Mesenchymal stem cell (in vitro differentiated cells and primary cell): Measurements from ENCODE around the gene PRIM2.
A peak's percentile ranks its signal among the peaks of the same experiment; 100 is the strongest.
"Not testable (repeated sequence)": the region's sequence is repeated elsewhere in the genome, so short reads cannot be mapped to it uniquely, and the experiment has no call there.

Experiments
- DNase-seq: peaks from one replicate; pipeline ENCODE4 v3.0.0-alpha.2; 2013
- H2AFZ ChIP-seq: one replicate; pipeline ENCODE4 v1.6.1; 2013; ENCODE audit warnings: low read depth, mild to moderate bottlenecking, control low read depth, inconsistent platforms, low read length, moderate library complexity
- H2AK5ac ChIP-seq: 2 replicates; pipeline ENCODE4 v1.6.1; 2013; ENCODE audit warnings: low read length, moderate library complexity, mild to moderate bottlenecking, inconsistent platforms; ENCODE audit not compliant: severe bottlenecking
- H2BK120ac ChIP-seq: one replicate; pipeline ENCODE4 v1.6.1; 2013; ENCODE audit warnings: low read depth, mild to moderate bottlenecking, inconsistent platforms, low read length, moderate library complexity
- H2BK12ac ChIP-seq, 2 experiments: one replicate each; pipeline ENCODE4 v1.6.1; 2013; ENCODE audit warnings: inconsistent platforms in 2 of 2, low read length in 2 of 2, mild to moderate bottlenecking in 2 of 2, moderate library complexity in 2 of 2, control low read depth in 1 of 2
- H2BK15ac ChIP-seq: one replicate; pipeline ENCODE4 v1.6.1; 2013; ENCODE audit warnings: mild to moderate bottlenecking, low read depth, inconsistent platforms; ENCODE audit not compliant: poor library complexity, severe bottlenecking
- H2BK5ac ChIP-seq: 2 replicates; pipeline ENCODE4 v1.6.1; 2013; ENCODE audit warnings: low read depth, mild to moderate bottlenecking, low read length, control low read depth, inconsistent platforms; ENCODE audit not compliant: poor library complexity, severe bottlenecking
- H3K14ac ChIP-seq, 2 experiments: one replicate each; pipeline ENCODE4 v1.6.1; 2013; ENCODE audit warnings: inconsistent platforms in 2 of 2, low read length in 2 of 2, control low read depth in 1 of 2, mild to moderate bottlenecking in 1 of 2, moderate library complexity in 1 of 2
- H3K18ac ChIP-seq, 2 experiments: one replicate each; pipeline ENCODE4 v1.6.1; 2013; ENCODE audit warnings: inconsistent platforms in 2 of 2, low read length in 2 of 2, control low read depth in 1 of 2, low read depth in 1 of 2, mild to moderate bottlenecking in 1 of 2
- H3K23ac ChIP-seq, 2 experiments: one replicate each; pipeline ENCODE4 v1.6.1; 2013; ENCODE audit warnings: inconsistent platforms in 2 of 2, low read length in 2 of 2, mild to moderate bottlenecking in 2 of 2, moderate library complexity in 2 of 2, control low read depth in 1 of 2
- H3K27ac ChIP-seq: 2 replicates; pipeline ENCODE4 v1.5.1; 2013; ENCODE audit warnings: mild to moderate bottlenecking, moderate library complexity, low read length, control low read depth, inconsistent platforms; ENCODE audit not compliant: poor library complexity, severe bottlenecking
- H3K27me3 ChIP-seq, 2 experiments: 2 replicates each; pipeline versions ENCODE4 v1.6.1 to v1.7.0; 2013; ENCODE audit warnings: low read length in 2 of 2, mild to moderate bottlenecking in 2 of 2, moderate library complexity in 2 of 2, control low read depth in 1 of 2, inconsistent platforms in 1 of 2; ENCODE audit not compliant: control insufficient read depth in 1 of 2, insufficient read depth in 1 of 2
- H3K36me3 ChIP-seq, 2 experiments: 2 replicates each; pipeline versions ENCODE4 v1.6.1 to v1.7.0; 2013; ENCODE audit warnings: low read length in 2 of 2, control low read depth in 1 of 2, inconsistent platforms in 1 of 2, low read depth in 1 of 2, mild to moderate bottlenecking in 1 of 2; ENCODE audit not compliant: insufficient read depth in 2 of 2, control insufficient read depth in 1 of 2
- H3K4ac ChIP-seq, 2 experiments: one replicate each; pipeline ENCODE4 v1.6.1; 2013; ENCODE audit warnings: inconsistent platforms in 2 of 2, low read length in 2 of 2, mild to moderate bottlenecking in 2 of 2, moderate library complexity in 2 of 2, control low read depth in 1 of 2, low read depth in 1 of 2
- H3K4me1 ChIP-seq: 2 replicates; pipeline ENCODE4 v1.6.1; 2013; ENCODE audit warnings: low read depth, low read length, control low read depth; ENCODE audit not compliant: control insufficient read depth, insufficient read depth
- H3K4me2 ChIP-seq: 2 replicates; pipeline ENCODE4 v1.6.1; 2013; ENCODE audit warnings: low read length, mild to moderate bottlenecking, inconsistent platforms; ENCODE audit not compliant: poor library complexity, severe bottlenecking
- H3K4me3 ChIP-seq, 2 experiments: 2 replicates each; pipeline versions ENCODE4 v1.5.1 to v1.7.0; 2013; ENCODE audit warnings: low read length in 2 of 2, mild to moderate bottlenecking in 2 of 2, control low read depth in 1 of 2, low read depth in 1 of 2; ENCODE audit not compliant: insufficient read depth in 1 of 2
- H3K79me1 ChIP-seq: replicated peaks from 2 replicates; pipeline ENCODE4 v1.6.1; 2013; ENCODE audit warnings: mild to moderate bottlenecking, control low read depth, low read length, inconsistent platforms; ENCODE audit not compliant: poor library complexity, severe bottlenecking
- H3K9ac ChIP-seq: 2 replicates; pipeline ENCODE4 v1.7.0; 2013; ENCODE audit warnings: mild to moderate bottlenecking, low read length, moderate library complexity
- H3K9me3 ChIP-seq: 2 replicates; pipeline ENCODE4 v1.7.0; 2013; ENCODE audit warnings: mild to moderate bottlenecking, low read length; ENCODE audit not compliant: control insufficient read depth
- H4K8ac ChIP-seq: one replicate; pipeline ENCODE4 v1.6.1; 2013; ENCODE audit warnings: inconsistent platforms, mild to moderate bottlenecking, low read length, moderate library complexity
- H4K91ac ChIP-seq: one replicate; pipeline ENCODE4 v1.6.1; 2013; ENCODE audit warnings: mild to moderate bottlenecking, low read length, inconsistent platforms
- WGBS: methylation state at CpG from one replicate; pipeline ENCODE4 v1.1.7; 2013; ENCODE audit warnings: mixed read lengths; 5-methylcytosine and 5-hydroxymethylcytosine counted together

Gene PRIM2

DNA sequence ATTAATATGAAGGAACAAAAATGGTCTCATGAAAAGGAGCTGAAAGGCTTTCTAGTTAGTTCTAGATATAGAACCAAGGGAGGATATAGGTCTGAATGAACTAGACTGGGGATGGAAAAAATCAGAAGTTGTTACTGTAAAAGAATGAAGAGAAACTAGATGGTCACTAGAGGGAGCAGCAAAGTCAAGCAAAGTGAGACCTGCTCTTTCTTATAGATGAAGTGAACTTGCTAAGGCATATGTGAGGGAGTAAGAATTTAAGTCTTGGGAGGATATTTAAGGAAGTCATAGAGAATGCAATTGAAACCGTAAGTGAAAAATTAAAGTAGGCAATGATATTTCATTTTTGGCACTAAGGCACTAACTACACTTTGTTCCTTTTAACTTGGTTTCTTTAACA lies 218.6 kb downstream of the PRIM2 start:
- WGBS, result no CpG with 5 or more reads among the region's 1 CpG
- H3K4me3 ChIP-seq, H4K8ac ChIP-seq, H3K4me2 ChIP-seq, H3K27me3 ChIP-seq, H3K4me1 ChIP-seq, H3K79me1 ChIP-seq, H3K27ac ChIP-seq, H3K18ac ChIP-seq, H2AK5ac ChIP-seq, H3K9ac ChIP-seq, H2AFZ ChIP-seq, H2BK120ac ChIP-seq, H3K23ac ChIP-seq, H2BK12ac ChIP-seq, H3K4ac ChIP-seq, H2BK15ac ChIP-seq, H3K36me3 ChIP-seq, H3K14ac ChIP-seq, H2BK5ac ChIP-seq, H4K91ac ChIP-seq, H3K9me3 ChIP-seq: not testable (repeated sequence)
- DNase-seq, result peak; percentile 45

DNA sequence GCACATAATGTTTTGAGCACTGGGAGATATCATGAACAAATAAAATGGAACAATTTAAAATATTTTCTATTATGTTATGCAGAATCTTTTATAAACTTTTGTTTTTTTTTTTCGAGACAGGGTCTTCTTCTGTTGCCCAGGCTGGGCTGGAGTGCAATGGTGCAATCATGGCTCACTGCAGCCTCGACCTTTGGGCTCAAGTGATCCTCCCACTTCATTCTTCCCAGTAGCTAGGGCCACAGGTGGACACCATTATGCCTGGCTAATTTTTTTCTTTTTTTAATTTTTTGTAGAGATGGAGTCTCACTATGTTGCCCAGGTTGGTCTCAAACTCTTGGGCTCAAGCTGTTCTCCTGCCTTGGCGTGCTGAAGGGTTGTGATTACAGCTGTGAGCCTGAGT lies 220.5 kb downstream of the PRIM2 start:
- not testable (repeated sequence) for H3K27me3 ChIP-seq
- WGBS, result 100% methylated on average over 1 of the region's 3 CpGs

DNA sequence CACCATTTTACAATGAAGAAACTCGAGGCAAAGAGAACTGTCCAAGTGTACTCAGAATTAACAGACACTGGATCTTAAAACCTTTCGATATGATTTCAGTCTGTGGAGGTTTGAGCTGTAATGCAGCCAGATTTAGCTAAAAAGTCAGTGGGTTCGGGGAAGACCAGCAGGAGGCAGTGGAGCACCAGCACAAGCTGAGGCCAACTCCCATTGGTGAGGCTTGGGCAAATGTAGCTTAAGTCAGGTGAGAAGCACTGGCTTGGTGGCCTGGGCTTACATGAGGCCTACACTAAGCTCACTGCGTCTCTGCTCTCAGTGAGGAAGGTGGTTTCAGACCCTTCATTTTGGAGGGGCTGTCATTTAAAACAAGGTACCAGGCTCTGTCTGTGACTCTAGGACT lies 234.5 kb downstream of the PRIM2 start:
- not testable (repeated sequence) for H3K4ac ChIP-seq, H3K23ac ChIP-seq, H2BK15ac ChIP-seq, H3K79me1 ChIP-seq, H3K4me3 ChIP-seq, H3K4me2 ChIP-seq, H2BK12ac ChIP-seq, H2AFZ ChIP-seq, DNase-seq, H3K27ac ChIP-seq, H3K14ac ChIP-seq, H3K4me1 ChIP-seq, H3K9me3 ChIP-seq, H3K27me3 ChIP-seq, H2AK5ac ChIP-seq, H4K91ac ChIP-seq, H3K36me3 ChIP-seq, H3K9ac ChIP-seq, H3K18ac ChIP-seq, H4K8ac ChIP-seq, H2BK120ac ChIP-seq, H2BK5ac ChIP-seq
- whole genome bisulfite sequencing, result 100% methylated on average over 1 of the region's 4 CpGs

More for the DNA sequence above, 220.5 kb downstream of the PRIM2 start:
- H3K14ac ChIP-seq, H2AFZ ChIP-seq, H3K4me2 ChIP-seq, H3K4me1 ChIP-seq, H3K27ac ChIP-seq, DNase-seq, H3K18ac ChIP-seq, H2BK12ac ChIP-seq, H4K91ac ChIP-seq, H3K4me3 ChIP-seq, H3K4ac ChIP-seq, H2AK5ac ChIP-seq, H4K8ac ChIP-seq, H2BK15ac ChIP-seq, H3K79me1 ChIP-seq, H3K36me3 ChIP-seq, H2BK120ac ChIP-seq, H3K9me3 ChIP-seq, H3K9ac ChIP-seq, H2BK5ac ChIP-seq, H3K23ac ChIP-seq: not testable (repeated sequence)

DNA sequence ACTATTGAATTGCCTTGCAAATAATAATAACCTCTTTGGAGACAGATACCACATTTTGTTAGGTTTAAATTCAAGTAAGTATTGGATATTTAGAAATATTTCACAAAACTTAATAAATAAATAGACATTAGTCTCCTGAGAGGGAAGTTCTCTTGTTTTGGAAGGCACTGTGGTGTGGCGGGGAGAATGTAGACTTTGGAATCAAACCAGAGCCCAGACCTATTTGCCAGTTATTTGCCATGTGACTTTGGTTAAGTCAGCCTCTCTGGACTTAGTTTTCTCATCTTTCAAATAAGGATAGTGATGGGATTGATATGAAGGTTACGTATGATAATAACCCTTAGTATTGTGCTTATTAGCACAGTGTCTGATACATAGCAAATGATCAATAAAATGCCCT lies 240.4 kb downstream of the PRIM2 start:
- DNase-seq, H3K4me3 ChIP-seq, H3K9ac ChIP-seq, H3K27ac ChIP-seq, H4K8ac ChIP-seq, H3K4me1 ChIP-seq, H3K9me3 ChIP-seq, H3K27me3 ChIP-seq, H3K18ac ChIP-seq, H2BK12ac ChIP-seq, H2BK15ac ChIP-seq, H2AK5ac ChIP-seq, H2BK5ac ChIP-seq, H3K4ac ChIP-seq, H4K91ac ChIP-seq, H2AFZ ChIP-seq, H3K79me1 ChIP-seq, H3K4me2 ChIP-seq, H2BK120ac ChIP-seq, H3K14ac ChIP-seq, H3K36me3 ChIP-seq, H3K23ac ChIP-seq: not testable (repeated sequence)
- WGBS, result no CpG with 5 or more reads among the region's 2 CpGs
